Activated CD4-positive, alpha-beta T cell treated with anti-CD3 and anti-CD28 coated beads for 48 hours (primary cell): Measurements from ENCODE around the gene DDB1.

Experiments used
- DNase-seq: peaks from one replicate; pipeline ENCODE4 v3.0.0-alpha.2; 2020

The DDB1 gene

DNA sequence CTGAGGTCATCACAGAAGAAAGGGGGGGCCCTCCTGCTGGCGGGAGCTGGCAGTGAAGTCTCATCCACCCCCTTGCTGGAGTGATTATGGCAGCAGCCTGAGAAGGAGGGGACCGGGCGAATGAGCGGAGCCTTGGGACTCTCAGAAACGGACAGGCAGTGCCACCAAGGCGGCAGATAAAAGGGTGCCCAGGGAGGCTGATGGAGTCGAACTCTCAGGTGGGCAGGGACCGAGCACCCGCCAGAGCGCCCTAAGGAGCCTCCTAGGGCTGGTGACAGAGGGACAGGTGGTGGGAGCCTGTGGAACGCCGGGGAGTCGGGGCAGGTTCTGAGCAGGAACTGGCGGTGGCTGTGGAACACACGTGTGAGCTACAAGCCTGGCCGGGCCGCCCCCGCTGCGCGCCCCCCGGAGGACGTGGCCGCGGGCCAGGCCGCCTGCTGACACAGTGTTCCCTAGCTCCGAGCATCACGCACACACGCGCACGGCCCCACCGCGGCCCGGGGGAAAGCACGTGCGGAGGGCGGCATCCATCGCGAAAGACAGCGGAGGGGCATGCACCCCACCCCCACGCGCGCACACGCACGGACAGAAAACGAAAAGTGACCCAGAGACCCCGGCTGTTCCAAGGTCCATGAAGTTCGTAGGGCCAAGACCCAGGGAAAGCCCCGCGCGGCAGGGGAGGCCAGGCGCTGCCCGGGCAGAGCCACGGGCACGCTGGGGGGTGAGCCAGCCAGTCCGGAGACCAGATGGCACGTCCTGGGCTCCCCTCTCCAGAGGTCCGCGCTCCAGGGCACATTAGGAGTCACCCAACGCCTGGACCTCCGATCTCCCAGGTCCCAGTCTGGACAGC is 38.8 kb downstream of the DDB1 start:
- peak; percentile 66 for DNase-seq

DNA sequence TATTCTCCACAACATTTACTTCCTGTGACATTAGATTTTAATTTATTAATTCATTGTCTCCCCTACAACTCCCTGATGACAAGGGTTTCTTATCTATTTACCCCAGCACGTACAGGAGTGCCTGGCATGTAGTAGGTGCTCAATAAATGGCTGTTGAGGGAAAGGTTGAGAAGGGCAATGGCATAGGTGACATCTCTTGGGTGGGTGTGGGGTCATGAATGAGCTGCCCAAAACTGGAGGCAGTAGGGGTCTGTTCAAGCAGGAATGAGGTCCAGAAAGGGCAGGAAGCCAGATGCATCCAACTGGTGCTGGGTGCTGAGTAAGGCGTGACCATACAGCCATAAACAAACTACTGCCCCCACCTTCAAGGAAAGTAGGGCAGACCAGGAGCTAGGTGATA is 40.5 kb downstream of the DDB1 start:
- no peak for DNase-seq

DNA sequence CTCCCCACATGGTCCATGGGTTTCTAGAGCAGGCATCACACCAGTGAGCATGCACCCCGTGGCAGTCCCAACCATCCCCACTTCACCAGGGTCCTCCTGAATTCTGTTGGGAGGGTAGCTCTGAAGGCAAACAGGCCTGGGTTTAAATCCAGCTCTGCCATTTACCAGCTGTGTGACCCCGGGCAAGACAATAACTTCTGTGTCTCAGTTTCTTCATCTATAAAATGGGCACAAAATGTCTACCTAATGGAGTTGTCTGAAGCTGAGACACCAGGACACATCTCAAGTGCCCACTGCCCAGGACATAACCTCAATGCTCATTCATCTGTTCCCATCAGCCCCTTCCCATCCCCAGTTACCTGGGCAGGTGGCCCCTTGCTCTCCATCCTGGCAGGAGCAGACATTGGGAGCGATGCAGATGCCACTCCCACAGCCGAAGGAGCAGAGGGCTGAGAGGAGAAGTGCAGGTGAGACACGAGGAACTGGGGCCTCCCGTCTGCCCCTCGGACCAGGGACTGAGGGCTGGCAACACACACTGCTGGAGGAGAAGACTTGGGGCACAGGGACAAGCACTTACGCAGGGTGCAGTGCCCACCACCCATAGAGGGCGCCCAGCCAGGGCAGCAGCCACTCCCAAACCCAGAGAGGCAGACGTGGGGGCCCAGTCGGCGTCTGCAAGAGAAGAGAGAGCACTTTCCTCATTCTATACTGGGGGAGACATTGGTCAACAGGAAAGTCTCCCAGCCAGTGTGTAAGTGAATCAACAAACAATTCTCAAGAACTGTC is 41.8 kb downstream of the DDB1 start:
- DNase-seq = peak; percentile 34

DNA sequence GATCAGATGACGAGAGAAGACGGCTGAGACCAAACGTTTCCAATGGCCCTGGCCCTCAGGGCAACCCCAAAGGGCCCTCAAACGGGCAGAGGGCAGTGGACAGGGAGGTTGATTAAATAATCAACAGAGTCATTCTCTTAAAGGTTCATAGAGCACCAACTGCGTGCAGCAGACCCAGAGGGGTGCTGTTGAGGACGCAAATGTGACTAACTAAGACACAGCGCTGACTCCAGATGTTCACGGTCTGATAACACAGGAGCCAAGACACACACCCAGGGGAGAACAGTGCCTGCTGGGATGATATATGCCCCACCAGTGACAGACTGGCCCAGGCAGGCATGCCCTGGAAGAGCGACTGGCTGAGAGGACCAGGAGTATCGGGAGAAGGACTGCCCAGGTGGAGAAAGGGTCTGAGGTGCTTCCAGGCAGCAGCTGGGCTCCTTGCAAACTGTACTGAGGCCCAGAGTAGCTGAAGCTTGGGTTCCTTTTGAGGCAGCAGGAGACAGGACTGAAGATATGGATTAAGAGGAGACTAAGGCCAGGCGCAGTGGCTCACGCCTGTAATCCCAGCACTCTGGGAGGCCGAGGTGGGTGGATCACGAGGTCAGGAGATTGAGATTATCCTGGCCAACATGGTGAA is 45.4 kb downstream of the DDB1 start:
- no peak for DNase-seq

DNA sequence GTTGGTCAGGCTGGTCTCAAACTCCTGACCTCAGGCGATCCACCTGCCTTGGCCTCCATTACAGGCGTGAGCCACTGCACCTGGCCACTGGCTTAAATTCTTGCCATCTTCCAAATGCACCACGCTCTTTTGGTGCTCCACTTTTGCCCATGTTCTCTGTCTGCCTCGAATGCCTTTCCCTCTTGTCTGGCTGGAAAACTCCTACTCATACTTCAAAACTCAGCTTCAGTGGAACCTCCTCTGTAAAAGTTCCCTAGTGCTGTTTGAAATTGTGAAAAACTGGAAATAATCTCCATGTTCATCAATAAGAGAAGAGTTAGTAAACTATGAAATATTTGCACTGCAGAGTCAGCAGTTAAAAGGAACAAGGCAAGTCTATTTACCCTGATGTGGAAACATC is 49.3 kb downstream of the DDB1 start:
- no peak for DNase-seq

DNA sequence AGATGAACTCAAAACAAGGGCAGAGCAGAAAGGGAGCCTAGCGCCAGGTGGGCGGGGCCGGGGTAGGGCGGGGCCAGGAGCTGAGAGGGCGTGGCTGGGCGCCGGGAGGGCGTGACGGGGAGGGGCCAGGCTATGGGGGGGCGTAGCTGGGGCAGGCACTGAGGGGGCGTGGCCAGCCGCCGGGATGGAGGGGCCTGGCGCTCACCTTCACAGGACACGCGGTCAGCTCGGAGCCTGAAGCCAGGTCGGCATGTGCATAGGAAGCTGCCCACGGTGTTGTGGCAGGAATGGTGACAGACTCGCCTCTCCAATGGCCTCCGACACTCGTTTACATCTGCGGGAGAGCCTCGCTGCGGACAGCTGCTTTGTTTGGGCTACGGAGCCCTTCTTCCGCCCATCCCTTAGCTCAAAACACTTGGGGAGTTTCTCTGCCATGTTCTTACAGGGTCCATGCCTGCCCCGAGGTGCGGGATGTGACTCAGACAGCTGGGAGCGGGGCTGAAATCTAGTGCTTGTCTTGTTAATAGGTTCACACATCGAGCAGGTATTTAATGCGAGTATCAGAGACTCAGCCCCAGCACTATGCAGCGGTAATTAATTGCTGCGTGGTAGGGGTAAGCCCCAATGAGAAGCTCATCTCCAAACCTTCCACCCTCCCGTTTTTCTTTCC is 51.2 kb downstream of the DDB1 start:
- DNase-seq = peak; percentile 62

DNA sequence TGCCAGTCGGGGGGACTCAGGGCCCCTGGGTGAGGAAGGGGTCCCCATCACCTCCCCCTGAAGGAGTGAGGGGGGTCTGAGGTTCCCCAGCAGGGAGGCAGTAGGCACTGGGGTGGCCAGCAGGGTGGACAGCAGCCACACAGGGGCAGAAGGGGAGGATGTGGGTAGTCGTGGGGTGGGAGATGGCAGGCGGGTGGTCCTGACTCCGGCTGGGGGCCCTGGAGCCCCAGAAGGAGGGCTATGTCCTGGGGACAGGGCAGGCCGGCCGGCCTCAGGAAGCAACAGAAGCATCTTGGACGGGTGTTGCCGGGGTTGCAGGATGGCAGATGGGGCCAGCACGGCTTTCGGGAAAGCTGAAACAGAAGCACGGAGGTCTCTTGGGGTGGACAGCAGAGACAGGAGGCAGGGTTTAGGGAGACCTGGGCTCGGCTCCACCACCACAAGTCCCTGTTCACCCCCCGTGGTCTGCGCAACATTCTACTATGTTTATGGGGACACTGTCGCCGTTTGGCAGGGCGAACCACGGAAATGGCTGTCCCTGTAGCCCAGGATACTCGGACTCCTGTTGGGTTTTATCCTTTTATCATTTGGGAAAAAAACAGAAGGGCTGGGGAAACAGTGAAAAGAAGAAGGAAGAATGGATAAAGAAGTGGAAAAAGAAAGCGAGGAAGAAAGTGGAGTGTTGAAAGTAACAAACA is 51.9 kb downstream of the DDB1 start:
- no peak for DNase-seq

DNA sequence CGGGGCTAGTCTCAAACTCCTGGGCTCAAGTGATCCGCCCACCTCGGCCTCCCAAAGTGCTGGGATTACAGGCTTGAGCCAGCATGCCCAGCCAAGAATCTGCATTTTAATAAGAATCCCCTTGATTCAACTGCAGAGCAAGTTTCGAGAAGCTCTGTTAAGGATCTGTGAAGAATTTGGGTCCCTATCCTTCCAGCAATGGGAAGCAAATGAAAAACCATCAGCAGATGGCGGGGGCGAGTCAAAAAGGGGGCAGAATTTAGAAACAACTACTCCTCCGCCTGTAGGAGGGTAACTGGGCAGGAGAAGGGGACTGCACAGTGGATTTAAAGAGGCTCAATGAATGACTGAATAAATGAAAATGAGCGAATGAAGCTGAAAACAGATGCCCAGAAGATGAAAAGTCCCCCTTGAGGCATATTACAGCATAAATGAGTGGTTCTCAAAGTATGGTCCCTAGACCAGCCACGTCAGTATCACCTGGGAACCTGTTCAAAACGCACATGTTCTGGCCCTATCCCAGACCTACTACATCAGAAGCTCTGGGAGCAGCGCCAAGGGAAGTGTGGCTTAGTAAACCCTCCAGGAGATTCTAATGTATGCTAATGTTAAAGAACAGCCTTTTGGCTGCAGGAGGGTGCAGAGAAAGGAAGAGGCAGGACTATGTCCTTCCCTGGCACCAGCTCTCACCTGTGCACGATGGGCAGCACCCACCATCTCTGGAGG is 52.8 kb downstream of the DDB1 start:
- DNase-seq = no peak

DNA sequence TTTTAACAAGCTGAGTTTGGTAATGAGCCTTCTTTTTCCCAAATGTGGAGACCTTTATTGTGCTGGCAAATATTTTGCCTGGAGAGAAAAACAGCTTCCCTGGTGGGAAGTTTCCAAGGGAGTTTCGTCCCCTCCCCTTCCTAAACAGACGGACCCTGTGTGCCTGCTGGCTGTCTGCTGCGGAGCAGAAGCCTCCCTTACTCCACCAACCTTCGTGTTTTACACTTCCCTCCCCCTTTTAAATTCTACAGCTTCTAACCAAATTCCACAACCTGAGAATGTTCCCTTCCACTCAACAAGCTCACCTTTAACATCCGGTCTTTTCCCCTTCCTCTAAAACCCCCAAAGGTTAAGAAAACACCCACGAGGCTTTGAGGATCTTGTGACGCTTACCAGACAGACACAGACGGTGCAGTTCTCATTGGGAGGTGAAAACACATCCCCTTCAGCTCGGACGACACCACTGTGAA is 54.9 kb downstream of the DDB1 start:
- no peak for DNase-seq

DNA sequence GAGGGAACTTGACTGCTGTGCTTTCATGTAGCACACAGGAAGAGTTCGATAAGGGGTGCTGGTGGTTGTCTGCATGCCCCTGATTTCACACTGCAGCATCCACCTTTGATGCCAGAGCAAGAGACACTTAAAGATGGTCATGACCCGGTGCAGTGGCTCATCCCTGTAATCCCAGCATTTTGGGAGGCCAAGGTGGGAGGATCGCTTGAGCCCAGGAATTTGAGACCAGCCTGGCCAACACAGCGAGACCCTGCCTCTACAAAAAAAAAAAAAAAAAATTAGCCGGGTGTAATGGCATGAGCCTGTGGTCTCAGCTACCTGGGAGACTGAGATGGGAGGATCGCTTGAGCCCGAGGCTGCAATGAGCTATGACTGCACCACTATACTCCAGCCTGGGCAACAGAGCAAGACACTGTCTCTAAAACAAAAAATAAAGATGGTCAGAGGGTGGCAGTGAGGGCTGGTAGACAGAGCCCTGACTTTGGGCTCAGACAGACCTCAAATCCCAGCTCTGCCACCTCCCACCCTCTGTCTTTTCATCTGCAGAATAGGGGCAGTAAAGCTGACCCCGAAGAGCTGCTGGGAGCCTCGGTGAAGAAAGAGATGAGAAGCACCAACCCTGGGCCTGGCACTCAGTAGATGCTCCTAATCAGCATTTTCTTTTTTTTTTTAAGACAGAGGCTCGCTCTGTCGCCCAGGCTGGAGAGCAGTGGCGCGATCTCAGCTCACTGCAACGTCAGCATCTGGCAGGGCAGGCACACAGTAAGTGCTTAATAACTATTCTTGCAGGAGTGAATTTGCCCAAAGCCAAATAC is 55.5 kb downstream of the DDB1 start:
- DNase-seq = no peak

DNA sequence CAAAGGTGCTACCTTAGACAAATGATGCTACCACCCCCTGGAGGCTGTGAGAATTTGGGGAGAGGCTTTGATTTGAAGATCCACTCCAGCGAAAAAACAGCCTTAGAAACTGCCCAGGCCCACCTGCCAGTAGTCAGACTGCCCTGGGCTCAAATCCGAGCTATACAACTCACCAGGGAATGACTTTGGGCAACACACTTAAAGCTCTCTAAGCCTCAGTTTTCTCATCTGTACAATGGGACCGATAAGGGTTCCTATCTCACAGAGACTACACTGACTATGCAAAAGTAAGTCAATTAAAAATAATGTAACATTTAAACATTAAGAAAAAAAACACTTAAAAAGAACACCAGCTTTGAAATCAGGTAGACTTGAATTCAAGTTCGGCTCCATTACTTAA is 57.7 kb downstream of the DDB1 start:
- DNase-seq = no peak

DNA sequence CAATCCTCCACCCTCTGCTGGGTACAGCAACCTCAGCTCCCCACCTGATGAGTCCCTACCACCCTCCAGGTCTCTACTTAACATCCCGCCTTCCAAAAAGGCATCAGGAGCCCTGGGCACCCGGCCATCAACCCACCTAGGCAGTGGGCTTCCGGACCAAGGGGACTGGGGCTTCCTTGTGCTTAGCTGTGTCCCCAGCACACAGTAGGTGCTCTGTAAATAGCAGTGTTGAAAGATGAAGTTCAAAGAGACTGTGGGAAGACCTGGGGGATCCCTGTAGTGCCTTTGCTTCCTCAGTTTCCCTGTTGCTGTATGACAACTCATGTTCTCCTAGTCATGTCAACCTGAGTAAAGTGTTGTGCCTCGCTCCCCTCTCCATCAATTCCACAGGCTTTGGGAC is 58.8 kb downstream of the DDB1 start:
- DNase-seq = no peak

DNA sequence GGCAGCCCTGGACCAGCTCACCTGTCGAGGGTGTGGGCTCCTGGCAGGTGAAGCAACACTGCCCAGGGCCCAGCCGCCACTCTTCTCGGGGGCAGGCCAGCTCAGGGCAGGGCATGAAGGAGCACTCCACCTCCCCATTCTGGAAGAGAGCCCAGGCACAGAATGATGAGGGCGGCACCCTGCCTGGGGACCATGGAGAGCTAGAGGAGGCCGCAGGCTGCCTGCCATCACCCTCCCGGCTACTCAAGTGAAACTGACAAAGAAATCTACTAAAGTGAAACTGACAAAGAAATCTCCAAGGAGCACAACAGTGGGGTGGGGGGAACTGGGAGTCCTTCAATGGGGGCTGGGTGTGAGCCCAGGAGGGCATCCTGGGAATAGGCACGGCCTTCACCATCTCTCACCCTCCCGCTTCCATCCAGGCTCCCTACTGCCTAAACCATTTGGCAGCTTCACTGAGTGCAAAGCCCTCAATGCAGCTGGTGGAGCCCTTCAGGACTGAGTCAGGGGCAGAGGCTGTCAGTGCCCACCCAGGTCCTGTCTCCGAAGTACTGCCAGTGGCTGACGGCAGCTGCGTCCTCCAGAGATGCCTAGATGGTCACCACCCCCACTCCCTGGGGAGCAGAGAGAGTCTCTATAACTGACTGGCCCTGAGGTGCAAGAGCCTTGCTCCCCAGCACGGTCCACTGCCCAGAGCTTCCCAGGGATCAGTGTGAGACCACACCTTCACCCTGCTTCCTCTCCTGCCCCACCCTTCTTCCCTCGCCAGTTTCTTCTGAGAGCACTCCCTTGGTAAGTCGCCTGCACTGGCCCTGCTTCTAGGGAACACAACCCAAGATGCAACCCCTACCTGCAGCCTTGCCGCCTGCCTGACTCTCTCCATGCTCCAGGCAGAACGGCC is 59.5 kb downstream of the DDB1 start:
- DNase-seq = no peak

DNA sequence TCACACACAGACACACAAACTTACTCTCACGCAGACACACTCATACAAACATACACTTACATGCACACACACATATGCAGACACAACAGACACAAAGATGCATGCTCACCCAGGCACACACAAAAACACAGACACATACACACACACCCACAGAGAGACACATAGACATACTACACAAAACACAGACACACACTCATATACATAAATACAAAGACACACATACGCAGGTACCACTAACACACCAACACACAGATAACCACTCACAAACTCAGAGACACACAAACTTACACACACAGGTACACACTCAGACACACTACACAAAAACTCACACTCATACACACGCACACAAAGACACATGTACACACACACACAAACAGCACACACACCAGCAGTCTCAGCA is 60.2 kb downstream of the DDB1 start:
- DNase-seq = no peak

DNA sequence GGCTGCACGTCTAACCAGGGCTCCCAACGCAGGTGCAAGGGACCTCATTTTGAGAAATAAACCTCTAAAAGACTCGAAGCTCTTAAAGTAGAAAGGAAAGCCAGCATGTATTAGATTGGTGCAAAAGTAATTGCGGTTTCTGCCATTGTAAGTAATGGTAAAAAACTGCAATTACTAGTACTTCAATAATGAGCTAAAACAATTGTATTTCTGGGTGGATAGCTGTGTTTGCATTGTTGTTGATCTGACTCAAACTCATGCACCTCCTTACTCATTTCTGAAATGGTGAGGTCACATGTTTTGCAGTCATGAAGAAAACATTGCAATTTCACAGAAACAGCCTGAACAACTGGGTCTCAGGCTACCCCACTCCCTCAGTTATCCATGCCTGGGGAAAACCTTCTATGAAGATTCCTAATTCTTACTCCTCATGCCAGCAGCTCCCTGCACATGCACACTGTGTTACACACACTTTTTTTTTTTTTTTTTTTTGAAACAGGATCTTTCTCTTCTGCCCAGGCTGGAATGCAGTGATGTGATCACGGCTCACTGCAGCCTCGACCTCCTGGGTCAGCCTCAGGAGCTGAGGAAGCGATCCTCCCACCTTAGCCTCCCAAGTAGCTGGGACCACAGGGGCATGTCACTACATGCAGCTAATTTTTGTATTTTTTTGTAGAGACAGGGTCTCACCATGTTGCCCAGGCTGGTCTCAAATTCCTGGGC is 62.4 kb downstream of the DDB1 start:
- DNase-seq = no peak

DNA sequence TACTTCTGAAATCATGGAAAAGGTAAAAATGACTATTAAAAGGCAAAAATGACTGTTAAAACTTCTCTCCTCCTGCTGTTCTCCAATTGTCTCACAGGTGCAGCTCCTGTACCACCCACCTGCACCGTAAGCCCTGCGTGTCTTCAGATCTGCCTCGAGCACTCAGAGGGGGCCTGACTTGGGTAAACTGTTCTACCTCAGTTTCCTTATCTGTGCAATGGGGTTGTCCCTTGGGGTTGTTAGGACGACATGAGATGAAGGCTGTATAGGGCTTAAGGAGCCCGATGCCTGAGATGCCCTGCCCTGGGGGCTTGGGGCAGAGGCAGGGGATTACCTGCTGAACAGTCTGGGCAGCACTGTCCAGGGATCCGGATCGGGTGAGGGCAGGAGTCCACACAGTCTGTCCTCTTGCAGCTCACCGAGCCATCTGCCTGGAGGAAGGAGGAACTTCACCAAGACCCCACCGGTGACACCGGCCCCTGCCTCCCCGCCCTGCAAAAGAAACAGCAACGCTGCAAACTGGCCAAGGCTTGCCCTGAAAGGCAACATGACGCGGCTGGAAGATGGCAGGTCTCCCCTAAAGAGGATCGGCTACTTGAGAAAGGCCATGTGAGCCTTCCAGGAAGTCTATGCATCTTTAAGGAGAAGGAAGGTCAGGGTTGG is 64.2 kb downstream of the DDB1 start:
- DNase-seq = no peak

DNA sequence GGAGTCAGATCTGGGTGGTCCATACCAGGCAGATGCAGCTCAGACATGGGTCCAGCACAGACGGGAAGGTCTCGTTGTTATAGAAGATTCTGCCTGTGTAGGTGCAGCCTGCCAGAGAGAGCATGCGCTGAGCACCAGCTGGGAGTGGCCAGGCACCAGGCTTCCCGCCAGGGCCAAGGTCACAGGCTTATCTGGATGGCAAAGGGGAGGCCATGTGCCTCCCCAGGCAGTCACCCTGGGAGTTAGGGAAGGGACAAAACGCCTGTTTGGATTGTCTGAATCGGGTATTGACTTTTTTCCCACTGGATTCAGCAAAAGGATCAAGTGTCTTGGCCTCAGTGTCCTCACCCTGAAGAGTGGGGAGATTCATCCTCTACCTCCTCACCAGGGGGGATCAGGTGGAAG is 65.5 kb downstream of the DDB1 start:
- no peak for DNase-seq

DNA sequence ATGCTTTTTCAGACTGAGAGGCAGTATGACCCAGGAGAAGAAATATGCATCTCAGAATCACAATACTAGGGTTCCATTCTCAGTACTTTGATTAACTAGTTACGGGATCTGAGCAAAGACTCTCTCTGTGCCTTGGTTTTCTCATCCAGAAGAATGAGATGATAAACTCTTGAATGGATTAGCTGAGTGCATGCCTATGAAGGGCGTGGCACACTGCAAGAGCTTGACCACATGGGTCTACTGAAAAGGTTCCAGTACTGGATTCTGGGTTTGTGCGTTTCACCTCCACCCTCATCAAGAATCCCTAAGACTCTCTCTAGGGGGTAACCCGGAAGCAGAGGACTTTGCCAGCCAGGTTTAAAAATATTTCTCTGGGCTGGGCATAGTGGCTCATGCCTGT is 66.3 kb downstream of the DDB1 start:
- no peak for DNase-seq

DNA sequence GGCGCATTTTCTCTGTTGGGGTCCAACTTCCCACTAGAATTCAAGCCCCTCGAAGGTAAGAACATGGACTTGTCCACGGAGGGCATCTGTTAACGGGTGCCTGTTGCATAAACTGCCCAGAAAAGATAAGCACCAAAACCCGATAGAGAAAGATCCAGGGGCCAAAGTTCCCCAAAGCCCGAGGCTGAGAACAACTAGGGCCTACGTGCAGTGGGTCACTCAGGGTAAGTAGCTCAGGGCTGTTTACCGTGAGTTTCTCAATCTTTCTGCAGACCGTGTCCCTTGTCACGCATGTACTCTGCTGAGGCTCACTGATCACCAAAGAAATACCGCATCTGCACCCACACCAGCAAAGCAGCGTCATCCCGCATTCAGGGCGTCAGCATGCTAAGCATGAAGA is 67.5 kb downstream of the DDB1 start:
- no peak for DNase-seq
